T follicular helper cell (primary cell): ENCODE measurements around the gene SLC24A2.

ENCODE experiments used
- DNase-seq: peaks from one replicate; pipeline ENCODE4 v3.0.0-alpha.2; 2020; ENCODE audit warnings: low read depth

The SLC24A2 gene

GRCh38 chr9:19759066-19759465, 29.8 kb downstream of the SLC24A2 start:
- DNase-seq: no peak

GRCh38 chr9:19757745-19758144, 31.1 kb downstream of the SLC24A2 start:
- DNase-seq: no peak

- DNase-seq: no peak
These were observed 33.9 kb downstream of the SLC24A2 start for GRCh38 chr9:19754921-19755320.

GRCh38 chr9:19748278-19749126, 40.3 kb downstream of the SLC24A2 start:
- no peak for DNase-seq

GRCh38 chr9:19746223-19746622, 42.6 kb downstream of the SLC24A2 start:
- no peak for DNase-seq

GRCh38 chr9:19741178-19741577, 47.7 kb downstream of the SLC24A2 start:
- DNase-seq: no peak
